ENCODE results near the gene AOPEP. TPM values are rescaled to one million over a fixed set of nuclear protein-coding genes. Genes with fewer than 3 reads are reported as not detected.

The AOPEP gene
- total RNA-seq, 1 donor from 2014 or later: 24.8 TPM

- peaks cover 7% of the 10 kb centered on the region for H3K27me3 Mint-ChIP-seq (ENCODE audit: low read depth)
- H3K27ac Mint-ChIP-seq (ENCODE audit: unreplicated experiment): no peak overlapping the region
- H3K4me1 Mint-ChIP-seq: peaks cover 47% of the 10 kb centered on the region
- no peak for DNase-seq (ENCODE audit: low read depth, low spot score)
- no peaks in the 10 kb centered on the region for H3K9me3 Mint-ChIP-seq
- no peak overlapping the region for H3K4me3 Mint-ChIP-seq
- no peak for TF ChIP-seq CTCF (conservative IDR thresholded peaks at IDR 0.05)
- H3K36me3 Mint-ChIP-seq (ENCODE audit: low read depth): peaks cover 3% of the 10 kb centered on the region
Observed at GRCh38 chr9:95060234-95060633, 333.7 kb downstream of the AOPEP start.

GRCh38 chr9:95060916-95061315 lies 334.4 kb downstream of the AOPEP start:
- Mint-ChIP-seq H3K27me3 (ENCODE audit: low read depth) (peaks cover 6% of the 10 kb centered on the region), H3K9me3 (no peaks in the 10 kb centered on the region), H3K36me3 (ENCODE audit: low read depth) (peaks cover 3% of the 10 kb centered on the region), H3K4me3 (no peak overlapping the region), H3K4me1 (peaks cover 40% of the 10 kb centered on the region), H3K27ac (ENCODE audit: unreplicated experiment) (no peak overlapping the region)
- DNase-seq (ENCODE audit: low read depth, low spot score): no peak
- TF ChIP-seq CTCF (conservative IDR thresholded peaks at IDR 0.05): no peak

GRCh38 chr9:95061916-95062595 lies 335.6 kb downstream of the AOPEP start:
- Mint-ChIP-seq H3K9me3 (no peaks in the 10 kb centered on the region), H3K27ac (ENCODE audit: unreplicated experiment) (no peak overlapping the region), H3K36me3 (ENCODE audit: low read depth) (peaks cover 3% of the 10 kb centered on the region), H3K4me3 (no peak overlapping the region), H3K4me1 (peaks cover 29% of the 10 kb centered on the region), H3K27me3 (ENCODE audit: low read depth) (peaks cover 5% of the 10 kb centered on the region)
- no peak for TF ChIP-seq CTCF (conservative IDR thresholded peaks at IDR 0.05)
- no peak for DNase-seq (ENCODE audit: low read depth, low spot score)

- Mint-ChIP-seq H3K4me1 (peaks cover 23% of the 10 kb centered on the region), H3K27ac (ENCODE audit: unreplicated experiment) (no peak overlapping the region), H3K9me3 (no peaks in the 10 kb centered on the region), H3K36me3 (ENCODE audit: low read depth) (peaks cover 3% of the 10 kb centered on the region), H3K4me3 (no peak overlapping the region), H3K27me3 (ENCODE audit: low read depth) (peaks cover 5% of the 10 kb centered on the region)
- TF ChIP-seq CTCF (conservative IDR thresholded peaks at IDR 0.05): no peak
- DNase-seq (ENCODE audit: low read depth, low spot score): no peak
Observed at GRCh38 chr9:95062596-95063065, 336.1 kb downstream of the AOPEP start.

- Mint-ChIP-seq H3K4me1 (peaks cover 16% of the 10 kb centered on the region), H3K9me3 (no peaks in the 10 kb centered on the region), H3K4me3 (no peak overlapping the region), H3K27ac (ENCODE audit: unreplicated experiment) (peak overlapping the region; percentile 40), H3K36me3 (ENCODE audit: low read depth) (peaks cover 3% of the 10 kb centered on the region), H3K27me3 (ENCODE audit: low read depth) (no peaks in the 10 kb centered on the region)
- no peak for DNase-seq (ENCODE audit: low read depth, low spot score)
- no peak for TF ChIP-seq CTCF (conservative IDR thresholded peaks at IDR 0.05)
Observed at GRCh38 chr9:95063300-95063699, 336.8 kb downstream of the AOPEP start.
